ENCODE measurements around the gene UGT2B7. TPM values are rescaled to one million over a fixed set of nuclear protein-coding genes. Genes with fewer than 3 reads are reported as not detected.
"Not testable (repeated sequence)": the region's sequence is repeated elsewhere in the genome, so short reads cannot be mapped to it uniquely, and the experiment has no call there.

The UGT2B7 gene
- not detected for total RNA-seq
- not detected for polyA plus RNA-seq

- H3K4me1 Mint-ChIP-seq: no peaks in the 10 kb centered on the region
- no peaks in the 10 kb centered on the region for H3K4me1 ChIP-seq (ENCODE audit: control insufficient read depth, insufficient read depth, low read length, poor library complexity, severe bottlenecking)
- no peak within 1 kb of the TSS for H3K27ac Mint-ChIP-seq
- DNase-seq (no peak), ATAC-seq (ENCODE audit: low read depth in 2 of 2) (no peak)
- no peak within 1 kb of the TSS for H3K4me3 Mint-ChIP-seq
- no peak within 1 kb of the TSS for H3K27ac ChIP-seq (ENCODE audit: insufficient read depth, low read length, poor library complexity, severe bottlenecking)
- no peaks in the 10 kb centered on the region for H3K27me3 ChIP-seq (ENCODE audit: control insufficient read depth, insufficient read depth, low read length)
- H3K9me3 Mint-ChIP-seq: peaks cover 0 to 2% (median 0%) of the 10 kb centered on the region in 7 donors
- no peak within 1 kb of the TSS for H3K4me3 ChIP-seq (ENCODE audit: low read depth, low read length)
- H3K36me3 ChIP-seq (ENCODE audit: control insufficient read depth, insufficient read depth, low read length): no peaks in the 10 kb centered on the region
- no peaks in the 10 kb centered on the region for H3K27me3 Mint-ChIP-seq
- H3K36me3 Mint-ChIP-seq: no peaks in the 10 kb centered on the region
- no peaks in the 10 kb centered on the region for H3K9me3 ChIP-seq (ENCODE audit: control insufficient read depth in 2 of 2, low read length in 2 of 2)
These were observed at the start of gene UGT2B7 for GRCh38 chr4:69096111-69096656. Gene UGT2B7, plus strand, starts transcription at chr4:69096474. Its CDS starts 47 bp downstream, at chr4:69096521.

GRCh38 chr4:69049860-69050259 lies 46.4 kb upstream of the UGT2B7 start:
- ATAC-seq (ENCODE audit: low read depth in 2 of 2) (no peak), DNase-seq (no peak)
- Mint-ChIP-seq H3K27me3 (no peaks in the 10 kb centered on the region), H3K4me3 (no peak overlapping the region), H3K4me1 (no peaks in the 10 kb centered on the region), H3K36me3 (no peaks in the 10 kb centered on the region), H3K9me3 (peaks cover 0 to 2% (median 0%) of the 10 kb centered on the region in 7 donors), H3K27ac (no peak overlapping the region)
- Histone ChIP-seq H3K27me3 (ENCODE audit: control insufficient read depth, insufficient read depth, low read length) (no peaks in the 10 kb centered on the region), H3K27ac (ENCODE audit: insufficient read depth, low read length, poor library complexity, severe bottlenecking) (no peak overlapping the region), H3K4me3 (ENCODE audit: low read depth, low read length) (no peak overlapping the region), H3K9me3 (ENCODE audit: control insufficient read depth in 2 of 2, low read length in 2 of 2) (no peaks in the 10 kb centered on the region), H3K36me3 (ENCODE audit: control insufficient read depth, insufficient read depth, low read length) (no peaks in the 10 kb centered on the region), H3K4me1 (ENCODE audit: control insufficient read depth, insufficient read depth, low read length, poor library complexity, severe bottlenecking) (no peaks in the 10 kb centered on the region)

DNA sequence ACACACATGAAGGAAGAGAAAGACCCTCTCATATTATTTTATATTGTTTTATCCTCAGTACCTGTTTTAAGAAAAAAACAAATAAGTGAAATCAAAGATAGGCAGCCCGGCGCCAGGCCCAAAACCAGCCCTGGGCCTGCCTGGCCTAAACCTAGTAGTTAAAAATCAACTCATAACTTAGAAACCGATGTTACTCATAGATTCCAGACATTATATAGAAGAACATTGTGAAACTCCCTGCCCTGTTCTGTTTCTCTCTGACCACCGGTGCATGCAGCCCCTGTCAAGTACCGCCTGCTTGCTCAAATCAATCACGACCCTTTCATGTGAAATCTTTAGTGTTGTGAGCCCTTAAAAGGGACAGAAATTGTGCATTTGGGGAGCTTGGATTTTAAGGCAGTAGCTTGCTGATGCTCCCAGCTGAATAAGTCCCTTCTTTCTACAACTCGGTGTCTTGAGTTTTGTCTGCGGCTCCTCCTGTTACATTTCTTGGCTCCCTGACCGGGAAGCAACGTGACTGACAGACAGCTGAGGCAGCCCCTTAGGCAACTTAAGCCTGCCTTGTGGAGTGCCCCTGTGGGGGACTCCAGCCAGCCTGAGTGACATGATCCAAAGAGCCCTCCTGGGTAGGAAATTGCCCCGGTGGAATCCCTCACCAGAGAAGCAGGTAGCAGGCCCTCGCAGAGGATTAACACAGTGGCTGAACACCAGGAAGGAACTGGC lies 45.3 kb upstream of the UGT2B7 start:
- not testable (repeated sequence) for H3K27me3 Mint-ChIP-seq

DNA sequence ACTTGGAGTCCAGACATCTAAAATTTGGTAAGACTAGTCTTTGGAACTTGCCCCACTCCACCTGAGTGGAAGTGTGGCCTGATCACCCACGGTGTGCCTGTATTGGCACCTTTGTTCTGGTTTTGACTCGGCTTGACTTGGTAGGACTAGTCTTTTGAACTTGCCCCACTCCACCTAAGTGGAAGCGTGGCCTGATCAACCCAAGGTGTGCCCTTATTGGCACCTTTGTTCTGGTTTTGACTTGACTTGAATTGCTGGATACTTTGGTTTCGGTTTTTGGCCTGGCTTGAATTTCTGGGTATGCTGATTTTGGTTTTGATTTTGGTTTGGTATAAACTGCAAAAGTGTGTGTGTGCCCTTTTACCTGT lies 44.7 kb upstream of the UGT2B7 start:
- Histone ChIP-seq H3K27ac (ENCODE audit: insufficient read depth, low read length, poor library complexity, severe bottlenecking) (no peak overlapping the region), H3K4me1 (ENCODE audit: control insufficient read depth, insufficient read depth, low read length, poor library complexity, severe bottlenecking) (no peaks in the 10 kb centered on the region), H3K27me3 (ENCODE audit: control insufficient read depth, insufficient read depth, low read length) (no peaks in the 10 kb centered on the region), H3K9me3 (ENCODE audit: control insufficient read depth in 2 of 2, low read length in 2 of 2) (no peaks in the 10 kb centered on the region), H3K4me3 (ENCODE audit: low read depth, low read length) (no peak overlapping the region), H3K36me3 (ENCODE audit: control insufficient read depth, insufficient read depth, low read length) (no peaks in the 10 kb centered on the region)
- no peak overlapping the region for H3K27ac Mint-ChIP-seq
- H3K4me3 Mint-ChIP-seq: no peak overlapping the region
- H3K9me3 Mint-ChIP-seq: peaks cover 0 to 1% (median 0%) of the 10 kb centered on the region in 7 donors
- no peaks in the 10 kb centered on the region for H3K36me3 Mint-ChIP-seq
- no peak for DNase-seq
- no peaks in the 10 kb centered on the region for H3K4me1 Mint-ChIP-seq
- no peaks in the 10 kb centered on the region for H3K27me3 Mint-ChIP-seq
- ATAC-seq (ENCODE audit: low read depth in 2 of 2): no peak

More for the DNA sequence above, 45.3 kb upstream of the UGT2B7 start:
- not testable (repeated sequence) for H3K4me1 ChIP-seq (ENCODE audit: control insufficient read depth, insufficient read depth, low read length, poor library complexity, severe bottlenecking); H3K9me3 Mint-ChIP-seq; H3K4me3 Mint-ChIP-seq; DNase-seq; ATAC-seq (ENCODE audit: low read depth in 2 of 2); H3K4me3 ChIP-seq (ENCODE audit: low read depth, low read length); H3K4me1 Mint-ChIP-seq; H3K27me3 ChIP-seq (ENCODE audit: control insufficient read depth, insufficient read depth, low read length); H3K36me3 Mint-ChIP-seq; H3K9me3 ChIP-seq (ENCODE audit: control insufficient read depth in 2 of 2, low read length in 2 of 2); H3K36me3 ChIP-seq (ENCODE audit: control insufficient read depth, insufficient read depth, low read length); H3K27ac ChIP-seq (ENCODE audit: insufficient read depth, low read length, poor library complexity, severe bottlenecking); H3K27ac Mint-ChIP-seq

GRCh38 chr4:69053309-69053885 lies 42.9 kb upstream of the UGT2B7 start:
- not testable (repeated sequence) for DNase-seq; H3K4me1 Mint-ChIP-seq; H3K36me3 Mint-ChIP-seq; H3K9me3 Mint-ChIP-seq; ATAC-seq (ENCODE audit: low read depth in 2 of 2); H3K27ac ChIP-seq (ENCODE audit: insufficient read depth, low read length, poor library complexity, severe bottlenecking); H3K27ac Mint-ChIP-seq; H3K4me3 Mint-ChIP-seq; H3K27me3 Mint-ChIP-seq; H3K4me3 ChIP-seq (ENCODE audit: low read depth, low read length); H3K27me3 ChIP-seq (ENCODE audit: control insufficient read depth, insufficient read depth, low read length); H3K36me3 ChIP-seq (ENCODE audit: control insufficient read depth, insufficient read depth, low read length); H3K4me1 ChIP-seq (ENCODE audit: control insufficient read depth, insufficient read depth, low read length, poor library complexity, severe bottlenecking); H3K9me3 ChIP-seq (ENCODE audit: control insufficient read depth in 2 of 2, low read length in 2 of 2)

DNA sequence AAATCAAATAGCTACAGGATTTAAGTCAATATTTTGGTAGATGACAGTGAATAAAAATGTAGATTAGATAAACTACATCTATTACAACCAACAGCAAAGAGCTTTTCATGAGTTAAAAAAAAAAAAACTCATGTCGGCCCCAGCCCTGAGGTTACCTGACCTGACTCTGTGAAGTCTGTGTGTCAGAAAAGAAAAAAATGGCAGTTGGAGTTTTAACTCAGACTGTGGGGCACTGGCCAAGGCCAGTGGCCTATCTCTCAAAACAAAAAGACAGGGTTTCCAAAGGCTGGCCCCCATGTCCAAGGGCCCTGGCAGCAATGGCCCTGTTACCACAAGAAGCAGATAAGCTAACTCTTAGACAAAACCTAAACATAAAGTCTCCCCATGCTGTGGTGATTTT lies 42.2 kb upstream of the UGT2B7 start:
- not testable (repeated sequence) for ATAC-seq (ENCODE audit: low read depth in 2 of 2); H3K4me3 ChIP-seq (ENCODE audit: low read depth, low read length); H3K27ac Mint-ChIP-seq; H3K27me3 ChIP-seq (ENCODE audit: control insufficient read depth, insufficient read depth, low read length); H3K4me3 Mint-ChIP-seq; H3K4me1 Mint-ChIP-seq; H3K9me3 ChIP-seq (ENCODE audit: control insufficient read depth in 2 of 2, low read length in 2 of 2); H3K36me3 ChIP-seq (ENCODE audit: control insufficient read depth, insufficient read depth, low read length); H3K4me1 ChIP-seq (ENCODE audit: control insufficient read depth, insufficient read depth, low read length, poor library complexity, severe bottlenecking); DNase-seq; H3K36me3 Mint-ChIP-seq; H3K27me3 Mint-ChIP-seq; H3K9me3 Mint-ChIP-seq; H3K27ac ChIP-seq (ENCODE audit: insufficient read depth, low read length, poor library complexity, severe bottlenecking)

GRCh38 chr4:69054578-69055200 lies 41.6 kb upstream of the UGT2B7 start:
- Mint-ChIP-seq H3K36me3 (no peaks in the 10 kb centered on the region), H3K4me1 (no peaks in the 10 kb centered on the region), H3K27ac (no peak overlapping the region), H3K27me3 (no peaks in the 10 kb centered on the region), H3K4me3 (no peak overlapping the region), H3K9me3 (peaks cover 0 to 1% (median 0%) of the 10 kb centered on the region in 7 donors)
- Histone ChIP-seq H3K27me3 (ENCODE audit: control insufficient read depth, insufficient read depth, low read length) (no peaks in the 10 kb centered on the region), H3K4me1 (ENCODE audit: control insufficient read depth, insufficient read depth, low read length, poor library complexity, severe bottlenecking) (no peaks in the 10 kb centered on the region), H3K36me3 (ENCODE audit: control insufficient read depth, insufficient read depth, low read length) (no peaks in the 10 kb centered on the region), H3K4me3 (ENCODE audit: low read depth, low read length) (no peak overlapping the region), H3K9me3 (ENCODE audit: control insufficient read depth in 2 of 2, low read length in 2 of 2) (no peaks in the 10 kb centered on the region), H3K27ac (ENCODE audit: insufficient read depth, low read length, poor library complexity, severe bottlenecking) (no peak overlapping the region)
- DNase-seq (no peak), ATAC-seq (ENCODE audit: low read depth in 2 of 2) (no peak)
